Esophagus muscularis mucosa (tissue), 4 donors: Measurements from ENCODE around the gene RALGAPB. TPM values are rescaled to one million over a fixed set of nuclear protein-coding genes. Genes with fewer than 3 reads are reported as not detected.

ENCODE experiments used
- DNase-seq: peaks from one replicate; pipeline ENCODE4 v3.0.0-alpha.2; 2017; ENCODE audit errors: extremely low spot score
- H3K27ac ChIP-seq, 4 donors: fragments of 200-600 bp; sonication (generic); replicated peaks in 1 of 4; 1 replicate in 3 of 4; 2 replicates in 1 of 4; pipeline ENCODE4 v1.5.1; 2016 to 2019; ENCODE audit warnings: mild to moderate bottlenecking in 1 of 4
- H3K27me3 ChIP-seq, 4 donors: fragments of 200-600 bp; sonication (generic); one replicate each; pipeline versions ENCODE4 v1.5.1 to v1.6.0; 2016 to 2019
- H3K36me3 ChIP-seq, 4 donors: fragments of 200-600 bp; sonication (generic); one replicate each; pipeline ENCODE4 v1.5.1; 2016 to 2019
- H3K4me1 ChIP-seq, 4 donors: fragments of 200-600 bp; sonication (generic); one replicate each; pipeline ENCODE4 v1.5.1; 2016 to 2019
- H3K4me3 ChIP-seq, 4 donors: fragments of 200-600 bp; sonication (generic); 1 replicate in 2 of 4; 2 replicates in 2 of 4; pipeline ENCODE4 v1.5.1; 2016 to 2019; ENCODE audit warnings: mild to moderate bottlenecking in 4 of 4, moderate library complexity in 1 of 4
- H3K9me3 ChIP-seq, 4 donors: fragments of 200-600 bp; sonication (generic); 1 replicate in 3 of 4; 2 replicates in 1 of 4; pipeline ENCODE4 v1.5.1; 2016 to 2019
- CTCF ChIP-seq, 3 experiments: fragments of 200-600 bp in 2 of 3; fragments of 450-650 bp in 1 of 3; sonication (generic) in 2 of 3; IDR thresholded peaks; one replicate each; pipeline ENCODE4 v1.5.1; 2017 to 2019; ENCODE audit warnings: antibody characterized with exemption in 3 of 3, mild to moderate bottlenecking in 2 of 3, moderate library complexity in 1 of 3
- EP300 ChIP-seq: sonication (generic); formaldehyde crosslinking; IDR thresholded peaks from one replicate; pipeline ENCODE4 v1.6.1; 2017; ENCODE audit warnings: antibody characterized with exemption
- POLR2A ChIP-seq: fragments of 450-650 bp; IDR thresholded peaks from one replicate; pipeline ENCODE4 v1.6.1; 2017; ENCODE audit warnings: antibody characterized with exemption, moderate library complexity, mild to moderate bottlenecking, low read depth
- POLR2AphosphoS5 ChIP-seq, 2 donors: sonication (generic); formaldehyde crosslinking; IDR thresholded peaks; one replicate each; pipeline ENCODE4 v1.6.1; 2017; ENCODE audit warnings: antibody characterized with exemption in 2 of 2
- WGBS: methylation state at CpG from one replicate; pipeline ENCODE4 v1.1.5; 2018; 5-methylcytosine and 5-hydroxymethylcytosine counted together
- intact Hi-C: fragments of 100-400 bp; cut with DNase I; formaldehyde crosslinking; loops from one replicate; pipeline ENCODE4 v1.15.1; 2023
- total RNA-seq, 4 donors: library from RNA; depleted of rRNA; stranded (reverse); fragments of >200 nt; gene quantifications; one replicate each; pipeline versions ENCODE4 v1.1.0 to v1.2.1, GENCODE V29; 2016

Gene RALGAPB
- total RNA-seq, 4 donors from 2014 or later = 31.5 to 37.4 (median 35.5) TPM

DNA sequence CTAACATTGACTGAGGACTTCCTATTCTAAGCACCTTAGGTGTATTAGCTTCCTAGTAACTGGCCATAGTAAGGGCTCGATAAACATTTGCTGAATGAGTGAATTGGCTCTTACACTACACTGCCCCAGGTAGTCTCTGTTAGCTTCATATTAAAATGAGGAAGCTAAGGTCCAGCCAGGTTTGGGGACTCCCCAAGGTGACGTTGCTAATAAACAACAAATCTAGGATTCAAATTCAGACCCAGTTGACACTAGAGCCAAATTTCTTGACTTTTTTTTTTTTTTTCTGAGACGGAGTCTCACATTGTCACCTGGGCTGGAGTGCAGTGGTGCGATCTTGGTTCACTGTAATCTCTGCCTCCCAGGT lies 145.2 kb downstream of the RALGAPB start:
- DNase-seq = no peak
- WGBS = 93% methylated on average over 4 of the region's 4 CpGs

GRCh38 chr20:38620441-38620840 lies 147.8 kb downstream of the RALGAPB start:
- no peak for DNase-seq
- no peaks in the 10 kb centered on the region for H3K36me3 ChIP-seq
- H3K9me3 ChIP-seq = peaks cover 0 to 10% (median 6%) of the 10 kb centered on the region in 4 donors
- TF ChIP-seq CTCF (IDR thresholded peaks at IDR 0.05) (no peak), POLR2AphosphoS5 (IDR thresholded peaks at IDR 0.05) (no peak), EP300 (no peak), POLR2A (no peak)
- intact Hi-C loops = no loop called here
- H3K27ac ChIP-seq = no peak overlapping the region
- WGBS = 59% methylated on average over 9 of the region's 9 CpGs
- H3K27me3 ChIP-seq = peaks cover 0 to 57% (median 0%) of the 10 kb centered on the region in 4 donors
- H3K4me3 ChIP-seq = no peak overlapping the region
- no peaks in the 10 kb centered on the region for H3K4me1 ChIP-seq

More for the DNA sequence above, 145.2 kb downstream of the RALGAPB start:
- TF ChIP-seq POLR2AphosphoS5 (IDR thresholded peaks at IDR 0.05) (no peak), POLR2A (no peak), CTCF (IDR thresholded peaks at IDR 0.05) (no peak), EP300 (no peak)
- Histone ChIP-seq H3K4me1 (no peaks in the 10 kb centered on the region), H3K27ac (no peak overlapping the region), H3K9me3 (no peaks in the 10 kb centered on the region), H3K36me3 (no peaks in the 10 kb centered on the region), H3K4me3 (no peak overlapping the region), H3K27me3 (peaks cover 0 to 56% (median 0%) of the 10 kb centered on the region in 4 donors)
- intact Hi-C loops = no loop called here

DNA sequence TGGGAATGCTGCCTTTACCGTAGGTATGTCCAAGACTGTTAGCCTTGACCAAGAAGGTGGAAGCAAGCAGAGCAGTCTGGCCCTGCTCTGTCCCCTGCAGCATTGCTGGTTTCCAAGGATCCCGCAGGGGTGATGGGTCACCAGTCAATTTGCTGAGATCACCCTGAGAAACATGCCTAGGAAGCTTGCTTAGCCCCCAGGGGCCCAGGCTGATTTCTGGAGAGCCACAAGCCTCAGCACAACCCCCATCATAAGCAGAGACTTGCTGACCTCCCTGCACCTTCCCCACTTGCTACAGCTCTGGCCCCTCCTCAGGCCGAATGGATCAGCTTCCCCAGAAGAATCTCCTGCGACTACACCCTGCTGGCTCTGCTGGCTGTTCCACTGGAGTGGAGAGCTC lies 150.4 kb downstream of the RALGAPB start:
- 77% methylated on average over 3 of the region's 4 CpGs for WGBS
- H3K9me3 ChIP-seq = peaks cover 0 to 10% (median 6%) of the 10 kb centered on the region in 4 donors
- TF ChIP-seq POLR2AphosphoS5 (IDR thresholded peaks at IDR 0.05) = no peak
- TF ChIP-seq EP300 = no peak
- no peak for TF ChIP-seq CTCF (IDR thresholded peaks at IDR 0.05)
- no peak for TF ChIP-seq POLR2A
- no peak overlapping the region for H3K4me3 ChIP-seq
- H3K36me3 ChIP-seq = no peaks in the 10 kb centered on the region
- intact Hi-C loops = no loop called here
- DNase-seq = no peak
- no peaks in the 10 kb centered on the region for H3K4me1 ChIP-seq
- no peak overlapping the region for H3K27ac ChIP-seq
- H3K27me3 ChIP-seq = peaks cover 0 to 33% (median 0%) of the 10 kb centered on the region in 4 donors

DNA sequence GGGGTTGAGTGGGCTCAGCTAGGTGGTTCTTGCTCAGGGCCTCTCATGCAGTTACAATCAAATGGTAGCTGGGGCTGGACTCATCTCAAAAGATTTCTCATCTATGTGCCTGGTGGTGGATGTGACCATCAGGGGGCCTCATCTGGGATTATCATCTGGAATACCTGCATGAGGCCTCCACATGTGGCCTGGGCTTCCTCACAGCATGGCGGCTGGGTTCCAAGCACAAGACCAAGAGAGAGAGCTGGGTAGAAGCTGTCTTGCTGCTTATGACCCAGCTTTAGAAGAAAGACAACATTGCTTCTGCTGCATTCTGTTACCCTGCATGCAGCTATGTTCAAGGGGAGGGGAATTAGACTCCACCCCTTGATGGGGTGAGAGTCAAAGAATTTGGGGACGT lies 151.4 kb downstream of the RALGAPB start:
- H3K27ac ChIP-seq = no peak overlapping the region
- 84% methylated on average over 2 of the region's 2 CpGs for WGBS
- intact Hi-C loops = no loop called here

More for the DNA sequence above, 151.4 kb downstream of the RALGAPB start:
- peaks cover 0 to 10% (median 6%) of the 10 kb centered on the region in 4 donors for H3K9me3 ChIP-seq
- H3K4me3 ChIP-seq = no peak overlapping the region
- no peak for DNase-seq
- TF ChIP-seq EP300 (no peak), POLR2A (no peak), POLR2AphosphoS5 (IDR thresholded peaks at IDR 0.05) (no peak), CTCF (IDR thresholded peaks at IDR 0.05) (no peak)
- H3K4me1 ChIP-seq = no peaks in the 10 kb centered on the region
- H3K27me3 ChIP-seq = peaks cover 0 to 23% (median 0%) of the 10 kb centered on the region in 4 donors
- H3K36me3 ChIP-seq = no peaks in the 10 kb centered on the region
